SKM-1 (cell line): Measurements from ENCODE around the gene LIMS2.

Source experiments
- DNase-seq: peaks from one replicate; lab custom pipeline; 2025; ENCODE audit not compliant: unreplicated experiment; lab: John Stamatoyannopoulos, UW

The LIMS2 gene

GRCh38 chr2:127624320-127624755 lies 51.0 kb downstream of the LIMS2 start:
- no peak for DNase-seq

- no peak for DNase-seq
These were observed 51.7 kb downstream of the LIMS2 start for GRCh38 chr2:127623388-127624319.

- DNase-seq, result no peak
These were observed 52.6 kb downstream of the LIMS2 start for GRCh38 chr2:127622561-127623387.

GRCh38 chr2:127621981-127622431 lies 53.3 kb downstream of the LIMS2 start:
- no peak for DNase-seq

- no peak for DNase-seq
These were observed 54.5 kb downstream of the LIMS2 start for GRCh38 chr2:127620866-127621265.

GRCh38 chr2:127619877-127620705 lies 55.2 kb downstream of the LIMS2 start:
- no peak for DNase-seq

- DNase-seq, result no peak
These were observed 56.1 kb downstream of the LIMS2 start for GRCh38 chr2:127619203-127619590.

GRCh38 chr2:127618551-127619202 lies 56.7 kb downstream of the LIMS2 start:
- no peak for DNase-seq

GRCh38 chr2:127615511-127616166 lies 59.7 kb downstream of the LIMS2 start:
- no peak for DNase-seq

- DNase-seq, result no peak
These were observed 60.6 kb downstream of the LIMS2 start for GRCh38 chr2:127614731-127615130.

GRCh38 chr2:127614246-127614645 lies 61.1 kb downstream of the LIMS2 start:
- DNase-seq, result no peak

GRCh38 chr2:127612111-127612822 lies 63.1 kb downstream of the LIMS2 start:
- DNase-seq, result no peak

- no peak for DNase-seq
These were observed 64.0 kb downstream of the LIMS2 start for GRCh38 chr2:127611076-127611925.

GRCh38 chr2:127610561-127610960 lies 64.8 kb downstream of the LIMS2 start:
- no peak for DNase-seq

- DNase-seq, result no peak
These were observed 65.5 kb downstream of the LIMS2 start for GRCh38 chr2:127609818-127610217.

GRCh38 chr2:127609031-127609751 lies 66.1 kb downstream of the LIMS2 start:
- no peak for DNase-seq
